ENCODE data around the gene RAB11FIP4.
A peak's percentile ranks its signal among the peaks of the same experiment; 100 is the strongest.

The RAB11FIP4 gene

GRCh38 chr17:31413874-31414549, 22.5 kb downstream of the RAB11FIP4 start:
- no peak overlapping the region for H3K4me3 ChIP-seq (replicated peaks; ENCODE audit: insufficient read depth, low read length)
- no peak overlapping the region for H3K27ac ChIP-seq (replicated peaks)
- TF ChIP-seq CTCF (IDR thresholded peaks at IDR 0.05; ENCODE audit: insufficient read depth, low read length), result no peak
- TF ChIP-seq REST (IDR thresholded peaks at IDR 0.05; ENCODE audit: insufficient replicate concordance, low read depth), result no peak
- no peak for TF ChIP-seq SPI1 (IDR thresholded peaks at IDR 0.05; ENCODE audit: borderline replicate concordance, low read depth)
- TF ChIP-seq GABPA (IDR thresholded peaks at IDR 0.05; ENCODE audit: low read depth), result no peak
- no peak for TF ChIP-seq POLR2AphosphoS5 (IDR thresholded peaks at IDR 0.05; ENCODE audit: low read depth)
- H3K27me3 ChIP-seq (ENCODE audit: insufficient read depth, poor library complexity, severe bottlenecking), result no peaks in the 10 kb centered on the region
- DNase-seq (ENCODE audit: low read depth in 1 of 2, low spot score in 1 of 2), result no peak

GRCh38 chr17:31414550-31414918, 23.1 kb downstream of the RAB11FIP4 start:
- TF ChIP-seq CTCF (IDR thresholded peaks at IDR 0.05; ENCODE audit: insufficient read depth, low read length) (no peak), SPI1 (IDR thresholded peaks at IDR 0.05; ENCODE audit: borderline replicate concordance, low read depth) (no peak), REST (IDR thresholded peaks at IDR 0.05; ENCODE audit: insufficient replicate concordance, low read depth) (no peak), POLR2AphosphoS5 (IDR thresholded peaks at IDR 0.05; ENCODE audit: low read depth) (no peak), GABPA (IDR thresholded peaks at IDR 0.05; ENCODE audit: low read depth) (no peak)
- H3K27ac ChIP-seq (replicated peaks), result no peak overlapping the region
- no peak for DNase-seq (ENCODE audit: low read depth in 1 of 2, low spot score in 1 of 2)
- H3K4me3 ChIP-seq (replicated peaks; ENCODE audit: insufficient read depth, low read length), result no peak overlapping the region
- H3K27me3 ChIP-seq (ENCODE audit: insufficient read depth, poor library complexity, severe bottlenecking), result no peaks in the 10 kb centered on the region

GRCh38 chr17:31415004-31415454, 23.6 kb downstream of the RAB11FIP4 start:
- DNase-seq (ENCODE audit: low read depth in 1 of 2, low spot score in 1 of 2), result peak; percentile 47 to 81
- Histone ChIP-seq H3K27ac (replicated peaks) (no peak overlapping the region; the same call in 1 of the 2 replicates), H3K27me3 (ENCODE audit: insufficient read depth, poor library complexity, severe bottlenecking) (no peaks in the 10 kb centered on the region), H3K4me3 (replicated peaks; ENCODE audit: insufficient read depth, low read length) (0 out of 2 replicates have a peak overlapping the region, but pooled peaks have one; percentile 2)
- TF ChIP-seq SPI1 (IDR thresholded peaks at IDR 0.05; ENCODE audit: borderline replicate concordance, low read depth) (peak; percentile 70; the same call in 1 of the 2 replicates), REST (IDR thresholded peaks at IDR 0.05; ENCODE audit: insufficient replicate concordance, low read depth) (no peak)
